LNCAP (cell line): ENCODE data around the gene RAPGEF5.

Source experiments
- CTCF ChIP-seq: fragments of 450-650 bp; IDR thresholded peaks from 2 replicates; pipeline ENCODE4 v1.5.1; 2017; ENCODE audit warnings: mild to moderate bottlenecking

The RAPGEF5 gene

GRCh38 chr7:22137466-22137865, 219.5 kb downstream of the RAPGEF5 start:
- no peak for TF ChIP-seq CTCF

- TF ChIP-seq CTCF, result no peak
Measured at GRCh38 chr7:22137026-22137425, 219.9 kb downstream of the RAPGEF5 start.

- TF ChIP-seq CTCF, result no peak
Measured at GRCh38 chr7:22129819-22130580, 227.0 kb downstream of the RAPGEF5 start.

- TF ChIP-seq CTCF, result no peak
Measured at GRCh38 chr7:22129166-22129565, 227.8 kb downstream of the RAPGEF5 start.

DNA sequence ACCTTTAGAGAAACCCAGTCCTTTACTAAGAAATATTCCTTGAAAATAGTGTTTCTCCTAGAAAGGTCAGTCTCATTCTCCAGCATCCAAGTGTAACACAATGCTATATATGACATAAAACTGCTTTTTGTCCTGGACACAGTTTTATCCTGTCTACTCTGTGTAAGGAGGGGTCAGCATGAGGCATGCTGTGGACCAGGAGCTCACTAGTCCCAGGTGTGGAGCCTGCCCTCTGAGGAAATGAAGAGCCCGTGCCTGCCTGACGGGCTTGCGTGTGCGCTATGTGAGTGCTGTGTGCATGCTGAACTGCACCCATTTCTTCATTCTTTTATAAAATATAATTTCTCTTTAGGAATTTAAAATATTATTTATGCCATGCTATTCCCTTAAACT, 228.4 kb downstream of the RAPGEF5 start:
- TF ChIP-seq CTCF, result no peak

DNA sequence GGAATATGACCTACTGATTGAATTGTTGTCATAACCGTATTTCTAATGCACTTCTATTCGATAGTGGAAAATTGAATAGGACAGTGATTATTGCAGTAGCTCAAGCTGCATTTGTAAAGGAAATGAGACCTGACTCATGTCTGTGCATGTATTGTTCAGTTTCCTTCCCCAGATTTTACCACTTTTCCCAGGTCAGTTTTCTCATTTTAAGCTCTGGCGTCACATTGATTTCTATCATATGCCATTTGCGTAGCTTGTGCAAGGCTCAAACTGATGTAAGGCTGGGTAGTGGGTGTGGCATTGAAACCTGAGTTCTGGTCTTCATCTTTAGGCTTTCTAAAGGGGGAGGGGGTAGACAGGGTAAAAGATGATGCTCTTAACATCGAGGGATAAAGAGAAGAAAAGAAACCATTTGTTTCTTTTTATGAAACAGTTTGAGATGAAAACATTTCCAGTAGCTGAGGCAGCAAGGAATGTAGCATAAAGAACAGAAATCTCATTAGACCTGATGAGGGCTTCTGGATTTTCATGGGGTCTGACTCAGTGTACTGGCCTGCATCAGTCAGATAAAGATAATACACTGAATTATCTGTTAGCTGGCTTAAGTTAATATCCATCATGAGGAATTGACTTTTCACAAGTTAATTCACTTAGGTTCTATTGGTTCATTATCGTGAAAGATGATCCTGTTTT, 229.0 kb downstream of the RAPGEF5 start:
- TF ChIP-seq CTCF, result no peak

DNA sequence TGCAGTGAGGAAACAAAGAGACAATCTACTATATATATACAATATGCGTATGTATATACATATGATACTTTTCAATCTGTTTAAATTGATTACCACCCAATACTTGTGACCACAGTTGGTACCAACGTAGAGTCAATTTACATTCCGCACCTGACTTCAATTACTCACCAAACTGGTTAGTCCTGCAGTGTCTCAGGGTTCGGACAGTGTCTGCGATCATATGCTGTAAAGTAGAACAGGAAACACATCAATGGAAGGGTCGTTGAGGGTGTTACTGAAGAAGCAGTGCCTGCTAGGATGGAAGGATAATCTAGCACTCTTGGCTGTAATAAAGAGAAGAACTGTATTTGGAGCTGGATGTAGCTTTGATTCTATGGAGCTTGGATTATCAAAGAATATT, 231.5 kb downstream of the RAPGEF5 start:
- TF ChIP-seq CTCF, result no peak
